Naive thymus-derived CD4-positive, alpha-beta T cell (primary cell): ENCODE results near the gene HTR3B. TPM values are rescaled to one million over a fixed set of nuclear protein-coding genes. Genes with fewer than 3 reads are reported as not detected.

ENCODE experiments used
- ATAC-seq: fragments of 150-1000 bp; cut with Tn5 transposase; 2 replicates; pipeline ENCODE4 v1.10.0; 2021; ENCODE audit warnings: mild to moderate bottlenecking, moderate library complexity
- CTCF ChIA-PET: fragments of 350-600 bp; sonication (Branson Sonifier 250); formaldehyde crosslinking; loops from one replicate; lab custom pipeline; 2021; ENCODE audit warnings: antibody characterized with exemption; lab: Charles Lee
- POLR2A ChIA-PET: fragments of 350-600 bp; sonication (Branson Sonifier 250); formaldehyde crosslinking; loops from one replicate; lab custom pipeline; 2021; ENCODE audit warnings: antibody characterized with exemption, inconsistent platforms; lab: Charles Lee
- DNase-seq, 9 donors: peaks; one replicate each; pipeline versions ENCODE4 v3.0.0 to v3.0.0-alpha.2; 2020 to 2022; ENCODE audit warnings: mixed read lengths in 1 of 9
- H3K27ac ChIP-seq: one replicate; pipeline ENCODE4 v1.7.0; 2013; ENCODE audit warnings: mild to moderate bottlenecking, low read depth, low read length, moderate library complexity
- H3K27me3 ChIP-seq, 2 donors: one replicate each; pipeline ENCODE4 v1.7.0; 2013; ENCODE audit warnings: low read length in 2 of 2, mild to moderate bottlenecking in 2 of 2, moderate library complexity in 2 of 2; ENCODE audit not compliant: control insufficient read depth in 2 of 2, insufficient read depth in 2 of 2
- H3K36me3 ChIP-seq, 3 experiments: 1 replicate in 2 of 3; 2 replicates in 1 of 3; pipeline ENCODE4 v1.7.0; 2013; ENCODE audit warnings: low read length in 3 of 3, mild to moderate bottlenecking in 3 of 3, moderate library complexity in 1 of 3; ENCODE audit not compliant: insufficient read depth in 3 of 3, control insufficient read depth in 2 of 3
- H3K4me1 ChIP-seq, 2 donors: one replicate each; pipeline ENCODE4 v1.7.0; 2013; ENCODE audit warnings: low read length in 2 of 2, mild to moderate bottlenecking in 2 of 2, moderate library complexity in 1 of 2; ENCODE audit not compliant: control insufficient read depth in 2 of 2, insufficient read depth in 2 of 2
- H3K4me3 ChIP-seq: 2 replicates; pipeline ENCODE4 v1.7.0; 2013; ENCODE audit warnings: mild to moderate bottlenecking, low read length
- H3K9me3 ChIP-seq, 3 experiments: 1 replicate in 2 of 3; 2 replicates in 1 of 3; pipeline ENCODE4 v1.7.0; 2013; ENCODE audit warnings: low read length in 3 of 3; ENCODE audit not compliant: control insufficient read depth in 2 of 3
- H3K27ac Mint-ChIP-seq, 9 donors: one replicate each; pipeline ENCODE4 v1.8.0; 2020 to 2022; ENCODE audit warnings: mixed read lengths in 9 of 9, mild to moderate bottlenecking in 8 of 9, moderate library complexity in 5 of 9, inconsistent platforms in 2 of 9
- H3K27me3 Mint-ChIP-seq, 5 donors: one replicate each; pipeline ENCODE4 v1.8.0; 2021 to 2022; ENCODE audit warnings: mixed read lengths in 5 of 5, mild to moderate bottlenecking in 1 of 5
- H3K36me3 Mint-ChIP-seq, 5 donors: one replicate each; pipeline ENCODE4 v1.8.0; 2020 to 2022; ENCODE audit warnings: mixed read lengths in 5 of 5, mild to moderate bottlenecking in 3 of 5, inconsistent platforms in 1 of 5
- H3K4me1 Mint-ChIP-seq, 7 donors: one replicate each; pipeline ENCODE4 v1.8.0; 2020 to 2022; ENCODE audit warnings: mixed read lengths in 7 of 7, mild to moderate bottlenecking in 3 of 7, inconsistent platforms in 1 of 7
- H3K4me3 Mint-ChIP-seq, 10 donors: one replicate each; pipeline ENCODE4 v1.8.0; 2020 to 2022; ENCODE audit warnings: mild to moderate bottlenecking in 10 of 10, mixed read lengths in 10 of 10, moderate library complexity in 6 of 10, inconsistent platforms in 2 of 10
- H3K9me3 Mint-ChIP-seq, 11 donors: one replicate each; pipeline ENCODE4 v1.8.0; 2020 to 2022; ENCODE audit warnings: mixed read lengths in 11 of 11, mild to moderate bottlenecking in 4 of 11, inconsistent platforms in 1 of 11, moderate library complexity in 1 of 11
- intact Hi-C, 2 donors: fragments of 100-400 bp; cut with micrococcal nuclease; formaldehyde crosslinking; loops; one replicate each; pipeline ENCODE4 v1.15.1; 2023
- polyA plus RNA-seq, 2 donors: library from polyadenylated mRNA; unstranded; fragments of 300-500 nt; fragmentation: Illumina TruSeq; gene quantifications; one replicate each; pipeline ENCODE4 v1.2.3, GENCODE V29; 2021
- total RNA-seq, 6 experiments: library from RNA in 5 of 6; stranded (reverse) in 5 of 6; gene quantifications; 1 replicate in 5 of 6; 2 replicates in 1 of 6; pipeline ENCODE4 v1.2.3 and lab custom pipeline; 2021 to 2026

Gene HTR3B, protein sequence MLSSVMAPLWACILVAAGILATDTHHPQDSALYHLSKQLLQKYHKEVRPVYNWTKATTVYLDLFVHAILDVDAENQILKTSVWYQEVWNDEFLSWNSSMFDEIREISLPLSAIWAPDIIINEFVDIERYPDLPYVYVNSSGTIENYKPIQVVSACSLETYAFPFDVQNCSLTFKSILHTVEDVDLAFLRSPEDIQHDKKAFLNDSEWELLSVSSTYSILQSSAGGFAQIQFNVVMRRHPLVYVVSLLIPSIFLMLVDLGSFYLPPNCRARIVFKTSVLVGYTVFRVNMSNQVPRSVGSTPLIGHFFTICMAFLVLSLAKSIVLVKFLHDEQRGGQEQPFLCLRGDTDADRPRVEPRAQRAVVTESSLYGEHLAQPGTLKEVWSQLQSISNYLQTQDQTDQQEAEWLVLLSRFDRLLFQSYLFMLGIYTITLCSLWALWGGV
- total RNA-seq: not detected
- polyA plus RNA-seq: not detected
- total RNA-seq (lab: John Stamatoyannopoulos, UW): not detected

DNA sequence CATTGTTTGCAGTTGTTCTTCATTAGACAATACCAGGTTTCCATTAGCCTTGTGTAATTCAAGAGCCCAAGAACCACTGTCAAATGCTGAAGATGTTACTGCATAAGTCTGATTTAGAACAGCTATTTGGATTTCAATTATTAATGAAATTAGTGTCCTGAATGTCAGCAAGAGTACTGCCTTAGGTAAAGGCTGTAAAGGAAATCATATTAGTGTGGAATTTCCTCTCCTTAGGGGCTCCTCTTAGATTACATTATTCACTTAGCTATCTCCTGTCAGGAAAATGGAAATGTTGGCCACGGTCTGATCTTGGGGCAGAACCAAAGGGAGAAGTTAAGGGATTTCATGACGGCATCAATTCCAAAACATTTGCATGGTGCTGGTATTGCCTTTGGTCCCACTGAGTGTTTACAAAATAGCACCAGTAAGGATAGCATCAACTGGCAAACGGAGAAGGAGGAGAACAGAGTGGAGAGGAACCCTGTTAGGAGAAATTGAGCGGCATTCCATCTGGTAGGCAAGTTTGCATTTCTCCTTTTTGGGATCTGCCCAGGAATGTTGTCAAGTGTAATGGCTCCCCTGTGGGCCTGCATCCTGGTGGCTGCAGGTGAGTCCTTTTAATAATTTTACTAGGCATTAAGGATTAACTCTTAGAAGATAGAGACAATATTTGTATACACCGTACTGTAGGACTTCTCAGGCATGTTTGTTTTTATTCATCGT, at the start of gene HTR3B:
TSS of gene HTR3B (plus strand) at position 418 of the 723 bp plus-strand sequence. CDS start at position 556, 138 bp downstream.
- POLR2A ChIA-PET: no interaction called here
- H3K4me1 ChIP-seq: no peaks in the 10 kb centered on the region
- H3K27ac Mint-ChIP-seq: no peak within 1 kb of the TSS
- H3K27me3 Mint-ChIP-seq: peaks cover 0 to 41% (median 4%) of the 10 kb centered on the region in 5 donors
- H3K36me3 Mint-ChIP-seq: no peaks in the 10 kb centered on the region
- CTCF ChIA-PET: no interaction called here
- H3K27ac ChIP-seq: no peak within 1 kb of the TSS
- no peaks in the 10 kb centered on the region for H3K9me3 Mint-ChIP-seq
- H3K36me3 ChIP-seq: no peaks in the 10 kb centered on the region
- H3K9me3 ChIP-seq: no peaks in the 10 kb centered on the region
- no peaks in the 10 kb centered on the region for H3K27me3 ChIP-seq
- no peak for DNase-seq
- H3K4me1 Mint-ChIP-seq: no peaks in the 10 kb centered on the region
- H3K4me3 ChIP-seq: no peak within 1 kb of the TSS
- no peak within 1 kb of the TSS for H3K4me3 Mint-ChIP-seq
- intact Hi-C loops: no loop called here
- ATAC-seq: no peak

DNA sequence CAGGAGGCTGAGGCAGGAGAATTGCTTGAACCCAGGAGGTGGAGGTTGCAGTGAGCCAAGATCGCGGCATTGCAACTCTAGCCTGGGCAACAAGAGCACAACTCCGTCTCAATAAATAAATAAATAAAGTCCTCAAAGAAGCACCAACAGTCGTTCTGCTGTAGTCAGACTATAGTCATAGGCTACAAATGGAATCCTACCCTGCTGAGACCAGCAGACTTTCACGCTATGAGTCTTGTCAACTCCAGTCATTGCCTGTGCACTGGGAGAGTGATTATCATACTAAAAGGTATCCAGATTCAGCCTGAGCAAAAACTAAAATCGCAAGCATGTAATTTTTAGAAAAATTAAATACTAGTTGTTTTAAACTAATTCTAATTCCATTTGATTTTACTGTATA, 48.8 kb upstream of the HTR3B start:
- Mint-ChIP-seq H3K36me3 (peaks cover 7 to 21% (median 14%) of the 10 kb centered on the region in 5 donors), H3K27ac (no peak overlapping the region), H3K27me3 (no peaks in the 10 kb centered on the region), H3K4me1 (peaks cover 0 to 19% (median 9%) of the 10 kb centered on the region in 7 donors), H3K9me3 (peaks cover 0 to 2% (median 0%) of the 10 kb centered on the region in 11 donors), H3K4me3 (no peak overlapping the region)
- ATAC-seq: no peak
- POLR2A ChIA-PET: no interaction called here
- Histone ChIP-seq H3K36me3 (peaks cover 0 to 11% (median 0%) of the 10 kb centered on the region in 3 experiments), H3K4me1 (peaks cover 0 to 14% of the 10 kb centered on the region in 2 donors), H3K27me3 (no peaks in the 10 kb centered on the region), H3K4me3 (no peak overlapping the region), H3K27ac (no peak overlapping the region), H3K9me3 (no peaks in the 10 kb centered on the region)
- CTCF ChIA-PET: no interaction called here
- intact Hi-C loops: loop anchor here in 1 of 2 donors (5.0 kb wide), 1 partner anchor 44 kb away; no protein-coding TSS in a partner anchor
- DNase-seq: no peak

DNA sequence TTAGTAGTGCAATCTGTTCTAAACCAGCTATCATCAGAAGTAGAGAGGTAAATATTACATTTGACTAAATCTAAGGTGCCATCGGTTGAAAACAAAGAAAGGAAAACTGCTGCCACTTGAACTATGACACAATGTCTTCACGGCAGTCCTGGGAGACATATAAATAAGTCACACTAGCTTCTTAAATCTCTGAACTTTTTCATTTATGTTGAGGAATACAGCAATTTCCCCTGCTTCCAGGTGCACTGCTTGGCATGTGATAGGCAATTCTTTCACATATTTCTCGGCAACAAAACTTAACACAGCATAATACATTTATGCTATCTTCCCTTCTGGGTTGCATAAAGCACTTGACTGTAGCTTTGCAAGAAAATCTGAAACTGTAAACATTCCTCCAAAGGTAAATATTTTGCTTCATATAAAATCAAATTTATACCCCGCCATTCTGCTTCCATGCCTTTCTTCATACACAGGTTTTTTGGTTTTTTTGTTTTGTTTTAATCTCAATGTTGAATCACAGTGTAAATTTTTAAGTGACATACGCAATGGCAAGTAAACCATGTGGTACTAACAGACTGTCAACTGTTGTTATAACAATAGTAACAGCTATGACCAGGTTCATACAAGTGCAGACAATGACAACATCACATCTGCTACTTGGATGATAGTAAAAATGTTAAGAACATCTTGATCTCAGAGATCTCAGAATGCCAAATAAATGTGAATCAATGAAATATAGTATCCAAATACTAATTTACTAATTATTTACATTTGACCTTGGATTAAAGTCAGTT, 47.4 kb upstream of the HTR3B start:
- no peaks in the 10 kb centered on the region for H3K27me3 ChIP-seq
- POLR2A ChIA-PET: no interaction called here
- no peak overlapping the region for H3K4me3 Mint-ChIP-seq
- no peaks in the 10 kb centered on the region for H3K9me3 ChIP-seq
- no peak overlapping the region for H3K27ac ChIP-seq
- peaks cover 7 to 29% (median 14%) of the 10 kb centered on the region in 7 donors for H3K4me1 Mint-ChIP-seq
- ATAC-seq (no peak), DNase-seq (no peak)
- no peaks in the 10 kb centered on the region for H3K27me3 Mint-ChIP-seq
- intact Hi-C loops: loop anchor here in 1 of 2 donors (5.0 kb wide), 1 partner anchor 45 kb away; no protein-coding TSS in a partner anchor
- CTCF ChIA-PET: interaction anchor here (0.5 kb wide), 1 partner anchor 39 kb away, joined by 3 read pairs; no protein-coding TSS in a partner anchor
- peaks cover 0 to 10% (median 8%) of the 10 kb centered on the region in 5 donors for H3K36me3 Mint-ChIP-seq
- peaks cover 0 to 4% (median 0%) of the 10 kb centered on the region in 3 experiments for H3K36me3 ChIP-seq
- H3K27ac Mint-ChIP-seq: no peak overlapping the region
- no peak overlapping the region for H3K4me3 ChIP-seq
- peaks cover 0 to 17% of the 10 kb centered on the region in 2 donors for H3K4me1 ChIP-seq
- no peaks in the 10 kb centered on the region for H3K9me3 Mint-ChIP-seq

- Mint-ChIP-seq H3K4me1 (peaks cover 11 to 41% (median 20%) of the 10 kb centered on the region in 7 donors), H3K27ac (peak overlapping the region in 4 of 9 donors; percentile 32 to 88 (median 54)), H3K36me3 (peaks cover 0 to 16% (median 6%) of the 10 kb centered on the region in 5 donors), H3K27me3 (no peaks in the 10 kb centered on the region), H3K4me3 (peak overlapping the region in 3 of 10 donors; percentile 19 to 74 (median 44)), H3K9me3 (no peaks in the 10 kb centered on the region)
- Histone ChIP-seq H3K9me3 (no peaks in the 10 kb centered on the region), H3K36me3 (no peaks in the 10 kb centered on the region), H3K4me3 (no peak overlapping the region), H3K4me1 (peaks cover 0 to 25% of the 10 kb centered on the region in 2 donors), H3K27me3 (no peaks in the 10 kb centered on the region), H3K27ac (no peak overlapping the region)
- ChIA-PET POLR2A (no interaction called here), CTCF (interaction anchor here (0.6 kb wide), 1 partner anchor 403 kb away, joined by 3 read pairs; no protein-coding TSS in a partner anchor)
- DNase-seq (no peak), ATAC-seq (no peak)
- intact Hi-C loops: loop anchor here in 1 of 2 donors (5.0 kb wide), 1 partner anchor 47 kb away; no protein-coding TSS in a partner anchor
Observed at GRCh38 chr11:113859665-113860064, 44.9 kb upstream of the HTR3B start.

GRCh38 chr11:113862435-113862834, 42.2 kb upstream of the HTR3B start:
- no peak for ATAC-seq
- H3K27ac ChIP-seq: no peak overlapping the region
- no peaks in the 10 kb centered on the region for H3K9me3 ChIP-seq
- H3K4me3 ChIP-seq: no peak overlapping the region
- peaks cover 0 to 25% of the 10 kb centered on the region in 2 donors for H3K4me1 ChIP-seq
- intact Hi-C loops: loop anchor here in 1 of 2 donors (1.0 kb wide), 1 partner anchor 13 kb away; the partner anchor contains the start of gene USP28
- no peak for DNase-seq
- Mint-ChIP-seq H3K4me1 (peaks cover 11 to 49% (median 22%) of the 10 kb centered on the region in 7 donors), H3K36me3 (peaks cover 0 to 30% (median 17%) of the 10 kb centered on the region in 5 donors), H3K4me3 (peak overlapping the region in 2 of 10 donors; percentile 0 to 27), H3K9me3 (no peaks in the 10 kb centered on the region), H3K27me3 (no peaks in the 10 kb centered on the region), H3K27ac (peak overlapping the region in 3 of 9 donors; percentile 2 to 74 (median 7))
- ChIA-PET POLR2A (interaction anchor here (1.5 kb wide), 1 partner anchor 9 kb away, joined by 3 read pairs; no protein-coding TSS in a partner anchor), CTCF (interaction anchor here (0.7 kb wide), 1 partner anchor 34 kb away, joined by 3 read pairs; no protein-coding TSS in a partner anchor)
- no peaks in the 10 kb centered on the region for H3K36me3 ChIP-seq
- H3K27me3 ChIP-seq: no peaks in the 10 kb centered on the region
